ENCODE results near the gene ARHGAP5. TPM values are rescaled to one million over a fixed set of nuclear protein-coding genes. Genes with fewer than 3 reads are reported as not detected.

ARHGAP5 gene
- total RNA-seq, 3 donors from 2014 or later (not counting 1 experiment from before 2014, with no cell fraction given): 31.5 to 45.8 (median 41.1) TPM

GRCh38 chr14:32074887-32075572 lies 2.1 kb upstream of the ARHGAP5 start:
- H3K4me3 ChIP-seq (ENCODE audit: low read length): no peak overlapping the region
- H3K4me3 Mint-ChIP-seq: peak overlapping the region; percentile 45

GRCh38 chr14:32075672-32076277 lies 1.3 kb upstream of the ARHGAP5 start:
- peak overlapping the region; percentile 98 for H3K4me3 Mint-ChIP-seq
- Histone ChIP-seq H3K36me3 (ENCODE audit: control insufficient read depth, insufficient read depth, low read length) (no peaks in the 10 kb centered on the region), H3K4me1 (ENCODE audit: control insufficient read depth, insufficient read depth, low read length) (peaks cover 9% of the 10 kb centered on the region), H3K4me3 (ENCODE audit: low read length) (peak overlapping the region; percentile 93), H3K27ac (ENCODE audit: low read length) (peak overlapping the region; percentile 81), H3K27me3 (ENCODE audit: control insufficient read depth, insufficient read depth, low read length) (no peaks in the 10 kb centered on the region), H3K9me3 (ENCODE audit: control insufficient read depth, insufficient read depth, low read length) (no peaks in the 10 kb centered on the region)
- no peaks in the 10 kb centered on the region for H3K36me3 Mint-ChIP-seq
- DNase-seq (peak in 1 of 2 donors; percentile 43), ATAC-seq (peak; percentile 14 to 34 (median 16))
- WGBS (ENCODE audit: insufficient coverage): under 1% methylated on average over 23 of the region's 23 CpGs
- no peak for TF ChIP-seq CTCF (IDR thresholded peaks at IDR 0.05)
- peak overlapping the region; percentile 81 to 92 for H3K27ac Mint-ChIP-seq
- no peaks in the 10 kb centered on the region for H3K27me3 Mint-ChIP-seq (ENCODE audit: low read depth in 2 of 2)
- H3K9me3 Mint-ChIP-seq: no peaks in the 10 kb centered on the region
- intact Hi-C loops (cut with micrococcal nuclease): loop anchor here (5.0 to 10.0 kb wide), 3 partner anchors 489 to 868 kb away; partner anchors contain the start of genes HECTD1 and NUBPL
- H3K4me1 Mint-ChIP-seq: peaks cover 28 to 33% of the 10 kb centered on the region in 2 donors

More at GRCh38 chr14:32074887-32075572, 2.1 kb upstream of the ARHGAP5 start:
- Mint-ChIP-seq H3K9me3 (no peaks in the 10 kb centered on the region), H3K27ac (no peak overlapping the region), H3K27me3 (ENCODE audit: low read depth in 2 of 2) (no peaks in the 10 kb centered on the region), H3K36me3 (no peaks in the 10 kb centered on the region), H3K4me1 (peaks cover 28 to 33% of the 10 kb centered on the region in 2 donors)
- no peak for DNase-seq
- Histone ChIP-seq H3K27ac (ENCODE audit: low read length) (no peak overlapping the region), H3K36me3 (ENCODE audit: control insufficient read depth, insufficient read depth, low read length) (no peaks in the 10 kb centered on the region), H3K27me3 (ENCODE audit: control insufficient read depth, insufficient read depth, low read length) (no peaks in the 10 kb centered on the region), H3K4me1 (ENCODE audit: control insufficient read depth, insufficient read depth, low read length) (peaks cover 9% of the 10 kb centered on the region), H3K9me3 (ENCODE audit: control insufficient read depth, insufficient read depth, low read length) (no peaks in the 10 kb centered on the region)
- intact Hi-C loops (cut with micrococcal nuclease): loop anchor here (5.0 to 10.0 kb wide), 4 partner anchors 72 to 868 kb away; partner anchors contain the start of genes HECTD1 and NUBPL
- 88% methylated on average over 4 of the region's 8 CpGs for WGBS (ENCODE audit: insufficient coverage)
- no peak for TF ChIP-seq CTCF (IDR thresholded peaks at IDR 0.05)
- no peak for ATAC-seq

- WGBS (ENCODE audit: insufficient coverage): under 1% methylated on average over 76 of the region's 76 CpGs
- peaks cover 28 to 33% of the 10 kb centered on the region in 2 donors for H3K4me1 Mint-ChIP-seq
- Histone ChIP-seq H3K4me3 (ENCODE audit: low read length) (peak overlapping the region; percentile 93), H3K4me1 (ENCODE audit: control insufficient read depth, insufficient read depth, low read length) (peaks cover 9% of the 10 kb centered on the region), H3K9me3 (ENCODE audit: control insufficient read depth, insufficient read depth, low read length) (no peaks in the 10 kb centered on the region), H3K36me3 (ENCODE audit: control insufficient read depth, insufficient read depth, low read length) (no peaks in the 10 kb centered on the region), H3K27ac (ENCODE audit: low read length) (peak overlapping the region; percentile 81), H3K27me3 (ENCODE audit: control insufficient read depth, insufficient read depth, low read length) (no peaks in the 10 kb centered on the region)
- H3K27me3 Mint-ChIP-seq (ENCODE audit: low read depth in 2 of 2): no peaks in the 10 kb centered on the region
- H3K36me3 Mint-ChIP-seq: no peaks in the 10 kb centered on the region
- DNase-seq: peak; percentile 37 to 90
- intact Hi-C loops (cut with micrococcal nuclease): loop anchor here (5.0 to 10.0 kb wide), 3 partner anchors 488 to 869 kb away; partner anchors contain the start of genes HECTD1 and NUBPL
- H3K9me3 Mint-ChIP-seq: no peaks in the 10 kb centered on the region
- TF ChIP-seq CTCF (IDR thresholded peaks at IDR 0.05): no peak
- ATAC-seq: peak; percentile 57 to 76 (median 67)
- H3K27ac Mint-ChIP-seq: peak overlapping the region; percentile 81 to 92
- H3K4me3 Mint-ChIP-seq: peak overlapping the region; percentile 98
These were observed 625 bp upstream of the ARHGAP5 start for GRCh38 chr14:32076278-32077080.

All from natural killer cell (primary cell).